CD8-positive, alpha-beta memory T cell (primary cell): Measurements from ENCODE around the gene VAMP8. TPM values are rescaled to one million over a fixed set of nuclear protein-coding genes. Genes with fewer than 3 reads are reported as not detected.

Experiments used
- polyA plus RNA-seq: library from polyadenylated mRNA; unstranded; fragments of 300-500 nt; fragmentation: Illumina TruSeq; gene quantifications from one replicate; pipeline ENCODE4 v1.2.3, GENCODE V29; 2021
- total RNA-seq, 2 experiments: library from RNA; stranded (reverse); gene quantifications; one replicate each; pipeline ENCODE4 v1.2.3, GENCODE V29; 2021

VAMP8 gene
- total and polyA plus RNA-seq, 3 experiments from 2014 or later: 94.4 to 355 (median 95.4) TPM

Other genes starting within 250 kb of the VAMP8 start
- gene TGOLN2, start 249.6 kb upstream of the VAMP8 start, total RNA-seq: 10 to 100 TPM; 93.4 to 95.6 TPM
- gene TGOLN2, start 249.6 kb upstream of the VAMP8 start, polyA plus RNA-seq: 55.9 TPM
- gene RETSAT, start 223.1 kb upstream of the VAMP8 start, total RNA-seq: 10 to 100 TPM; 33.4 to 36.0 TPM
- 23.7 TPM for gene RETSAT, start 223.1 kb upstream of the VAMP8 start, polyA plus RNA-seq
- gene ELMOD3, start 222.8 kb upstream of the VAMP8 start, total RNA-seq: 10 to 100 TPM; 13.6 to 14.4 TPM
- 12.2 TPM for gene ELMOD3, start 222.8 kb upstream of the VAMP8 start, polyA plus RNA-seq
- gene CAPG, start 167.2 kb upstream of the VAMP8 start, total RNA-seq: 10 to 100 TPM; 22.3 to 22.8 TPM
- 36.0 TPM for gene CAPG, start 167.2 kb upstream of the VAMP8 start, polyA plus RNA-seq
- gene SH2D6, start 158.9 kb upstream of the VAMP8 start, total RNA-seq: 1 to 10 TPM in 1 of 2 experiments, under 1 TPM in 1; 0.63 to 1.4 TPM
- gene SH2D6, start 158.9 kb upstream of the VAMP8 start, polyA plus RNA-seq: not detected
- gene MAT2A, start 38.4 kb upstream of the VAMP8 start, total RNA-seq: 100 to 1,000 TPM; 371 to 376 TPM
- gene MAT2A, start 38.4 kb upstream of the VAMP8 start, polyA plus RNA-seq: 121 TPM
- gene GGCX, start 16.1 kb upstream of the VAMP8 start, total RNA-seq: 10 to 100 TPM; 22.3 to 23.3 TPM
- gene GGCX, start 16.1 kb upstream of the VAMP8 start, polyA plus RNA-seq: 15.7 TPM
- 10 to 100 TPM; 26.4 to 28.0 TPM for gene VAMP5, start 6.8 kb downstream of the VAMP8 start, total RNA-seq
- 151 TPM for gene VAMP5, start 6.8 kb downstream of the VAMP8 start, polyA plus RNA-seq
- 10 to 100 TPM; 88.2 to 95.1 TPM for gene RNF181, start 18.2 kb downstream of the VAMP8 start, total RNA-seq
- 181 TPM for gene RNF181, start 18.2 kb downstream of the VAMP8 start, polyA plus RNA-seq
- 1 to 10 TPM; 6.3 to 7.6 TPM for gene TMEM150A, start 25.1 kb downstream of the VAMP8 start, total RNA-seq
- gene TMEM150A, start 25.1 kb downstream of the VAMP8 start, polyA plus RNA-seq: 13.2 TPM
- gene C2orf68, start 34.5 kb downstream of the VAMP8 start, total RNA-seq: 10 to 100 TPM; 26.7 to 27.3 TPM
- 17.9 TPM for gene C2orf68, start 34.5 kb downstream of the VAMP8 start, polyA plus RNA-seq
- gene USP39, start 38.6 kb downstream of the VAMP8 start, total RNA-seq: 100 to 1,000 TPM; 105 to 108 TPM
- gene USP39, start 38.6 kb downstream of the VAMP8 start, polyA plus RNA-seq: 66.1 TPM
- gene SFTPB, start 90.6 kb downstream of the VAMP8 start, total RNA-seq: not detected
- not detected for gene SFTPB, start 90.6 kb downstream of the VAMP8 start, polyA plus RNA-seq
- 1 to 10 TPM; 7.7 to 9.0 TPM for gene GNLY, start 116.8 kb downstream of the VAMP8 start, total RNA-seq
- gene GNLY, start 116.8 kb downstream of the VAMP8 start, polyA plus RNA-seq: 953 TPM
- gene ATOH8, start 176.4 kb downstream of the VAMP8 start, total RNA-seq: not detected
- not detected for gene ATOH8, start 176.4 kb downstream of the VAMP8 start, polyA plus RNA-seq